Measurements from ENCODE around the gene SH3BP1.

SH3BP1 gene

GRCh38 chr22:37669586-37669985 lies 30.1 kb downstream of the SH3BP1 start:
- DNase-seq, result no peak
- intact Hi-C loops (cut with DNase I; ENCODE audit: low total_unique reads), result no loop called here
- no peak for TF ChIP-seq CTCF (IDR thresholded peaks at IDR 0.05)

GRCh38 chr22:37672206-37672919 lies 32.9 kb downstream of the SH3BP1 start:
- DNase-seq, result no peak
- peaks cover 0 to 48% (median 20%) of the 10 kb centered on the region in 4 donors for H3K4me1 ChIP-seq
- TF ChIP-seq CTCF (IDR thresholded peaks at IDR 0.05), result no peak
- H3K27me3 ChIP-seq, result no peaks in the 10 kb centered on the region
- H3K4me3 ChIP-seq, result no peak overlapping the region
- intact Hi-C loops (cut with DNase I; ENCODE audit: low total_unique reads), result no loop called here
- no peaks in the 10 kb centered on the region for H3K9me3 ChIP-seq
- H3K36me3 ChIP-seq, result no peaks in the 10 kb centered on the region
- peak overlapping the region; percentile 81 to 94 for H3K27ac ChIP-seq

More at GRCh38 chr22:37669586-37669985, 30.1 kb downstream of the SH3BP1 start:
- H3K27ac ChIP-seq, result no peak overlapping the region
- peaks cover 0 to 27% (median 16%) of the 10 kb centered on the region in 4 donors for H3K4me1 ChIP-seq
- H3K27me3 ChIP-seq, result no peaks in the 10 kb centered on the region
- H3K36me3 ChIP-seq, result peaks cover 0 to 15% (median 14%) of the 10 kb centered on the region in 3 donors
- no peak overlapping the region for H3K4me3 ChIP-seq
- no peaks in the 10 kb centered on the region for H3K9me3 ChIP-seq

- H3K9me3 ChIP-seq, result no peaks in the 10 kb centered on the region
- peaks cover 0 to 54% (median 23%) of the 10 kb centered on the region in 4 donors for H3K4me1 ChIP-seq
- intact Hi-C loops (cut with DNase I; ENCODE audit: low total_unique reads), result no loop called here
- H3K27me3 ChIP-seq, result no peaks in the 10 kb centered on the region
- H3K4me3 ChIP-seq, result no peak overlapping the region
- peak overlapping the region; percentile 81 to 94 for H3K27ac ChIP-seq
- no peak for DNase-seq
- H3K36me3 ChIP-seq, result peaks cover 0 to 3% (median 3%) of the 10 kb centered on the region in 3 donors
- TF ChIP-seq CTCF (IDR thresholded peaks at IDR 0.05), result no peak
Measured at GRCh38 chr22:37672920-37673455, 33.5 kb downstream of the SH3BP1 start.

- TF ChIP-seq CTCF (IDR thresholded peaks at IDR 0.05), result no peak
- no peaks in the 10 kb centered on the region for H3K27me3 ChIP-seq
- intact Hi-C loops (cut with DNase I; ENCODE audit: low total_unique reads), result no loop called here
- peaks cover 0 to 11% (median 10%) of the 10 kb centered on the region in 3 donors for H3K36me3 ChIP-seq
- peak overlapping the region; percentile 81 to 94 for H3K27ac ChIP-seq
- peaks cover 0 to 60% (median 28%) of the 10 kb centered on the region in 4 donors for H3K4me1 ChIP-seq
- no peaks in the 10 kb centered on the region for H3K9me3 ChIP-seq
- H3K4me3 ChIP-seq, result peak overlapping the region in 1 of 2 donors; percentile 84
- DNase-seq, result no peak
Measured at GRCh38 chr22:37674248-37674647, 34.8 kb downstream of the SH3BP1 start.

GRCh38 chr22:37674951-37675929 lies 35.8 kb downstream of the SH3BP1 start, which contains the start of gene LGALS1:
LGALS1 (plus strand) TSS chr22:37675636; CDS start chr22:37675703, 67 bp downstream.
- H3K4me1 ChIP-seq, result peaks cover 0 to 60% (median 28%) of the 10 kb centered on the region in 4 donors
- intact Hi-C loops (cut with DNase I; ENCODE audit: low total_unique reads), result no loop called here
- peak within 1 kb of the TSS; percentile 72 to 84 for H3K4me3 ChIP-seq
- H3K27me3 ChIP-seq, result no peaks in the 10 kb centered on the region
- no peaks in the 10 kb centered on the region for H3K9me3 ChIP-seq
- no peak for TF ChIP-seq CTCF (IDR thresholded peaks at IDR 0.05)
- peak within 1 kb of the TSS; percentile 81 to 94 for H3K27ac ChIP-seq
- H3K36me3 ChIP-seq, result peaks cover 0 to 21% (median 17%) of the 10 kb centered on the region in 3 donors
- peak; percentile 97 to 99 for DNase-seq

All from tibial artery (tissue), 4 donors.